GM18861 (cell line): Measurements from ENCODE around the gene PRR35.

Experiments used
- ATAC-seq: cut with Tn5 transposase; IDR thresholded peaks from one replicate; pipeline ENCODE4 v1.9.1; 2021; ENCODE audit not compliant: unreplicated experiment

PRR35 gene

DNA sequence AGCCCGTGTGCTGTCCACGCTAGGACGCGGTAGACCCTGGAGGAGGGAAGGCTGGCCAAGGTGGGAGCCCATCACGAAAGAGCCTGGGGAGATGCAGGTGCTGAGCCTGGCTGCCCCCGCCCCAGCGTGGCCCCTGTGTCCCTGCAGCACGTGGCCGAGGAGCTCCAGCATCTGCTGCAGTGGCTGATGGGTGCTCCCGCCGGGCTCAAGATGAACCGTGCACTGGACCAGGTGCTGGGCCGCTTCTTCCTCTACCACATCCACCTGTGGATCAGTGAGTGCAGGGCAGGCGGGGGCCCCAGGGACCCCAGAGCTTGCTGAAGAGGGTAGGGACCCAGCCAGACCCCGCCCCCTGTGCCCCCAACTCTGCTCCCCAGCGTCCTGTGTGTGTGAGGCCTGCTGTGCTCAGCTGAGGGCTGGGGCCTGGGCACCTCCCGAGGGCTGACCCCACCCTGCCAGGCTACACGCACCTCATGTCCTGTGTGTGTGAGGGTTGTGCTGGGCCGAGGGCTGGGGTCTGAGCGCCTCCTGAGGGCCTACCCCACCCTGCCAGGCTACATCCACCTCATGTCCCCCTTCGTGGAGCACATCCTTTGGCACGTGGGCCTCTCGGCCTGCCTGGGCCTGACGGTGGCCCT, 18.2 kb downstream of the PRR35 start:
- no peak for ATAC-seq

- no peak for ATAC-seq
Measured at GRCh38 chr16:578870-579405, 18.7 kb downstream of the PRR35 start.

- ATAC-seq: no peak
Measured at GRCh38 chr16:580141-580945, 20.1 kb downstream of the PRR35 start.

GRCh38 chr16:580946-581498, 20.8 kb downstream of the PRR35 start:
- ATAC-seq: no peak

DNA sequence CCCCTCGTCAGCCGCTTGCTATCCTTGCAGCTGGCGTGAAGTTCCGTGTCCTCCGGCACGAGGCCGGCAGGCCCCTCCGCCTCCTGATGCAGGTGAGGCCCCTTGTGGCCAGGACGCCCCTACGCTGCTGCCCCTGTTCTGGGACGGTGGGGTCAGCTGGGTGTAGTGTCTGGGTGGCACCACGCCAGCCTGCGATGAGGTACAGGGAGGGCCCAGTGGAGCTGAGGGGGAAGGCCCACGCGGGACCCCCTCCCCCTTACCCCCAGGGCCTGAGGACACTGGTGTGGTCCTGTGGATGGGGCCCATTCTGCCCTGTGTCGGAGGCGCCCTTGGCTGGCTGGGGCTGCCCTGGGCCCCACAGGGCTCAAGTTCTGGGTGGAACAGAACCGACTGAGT, 22.0 kb downstream of the PRR35 start:
- no peak for ATAC-seq

DNA sequence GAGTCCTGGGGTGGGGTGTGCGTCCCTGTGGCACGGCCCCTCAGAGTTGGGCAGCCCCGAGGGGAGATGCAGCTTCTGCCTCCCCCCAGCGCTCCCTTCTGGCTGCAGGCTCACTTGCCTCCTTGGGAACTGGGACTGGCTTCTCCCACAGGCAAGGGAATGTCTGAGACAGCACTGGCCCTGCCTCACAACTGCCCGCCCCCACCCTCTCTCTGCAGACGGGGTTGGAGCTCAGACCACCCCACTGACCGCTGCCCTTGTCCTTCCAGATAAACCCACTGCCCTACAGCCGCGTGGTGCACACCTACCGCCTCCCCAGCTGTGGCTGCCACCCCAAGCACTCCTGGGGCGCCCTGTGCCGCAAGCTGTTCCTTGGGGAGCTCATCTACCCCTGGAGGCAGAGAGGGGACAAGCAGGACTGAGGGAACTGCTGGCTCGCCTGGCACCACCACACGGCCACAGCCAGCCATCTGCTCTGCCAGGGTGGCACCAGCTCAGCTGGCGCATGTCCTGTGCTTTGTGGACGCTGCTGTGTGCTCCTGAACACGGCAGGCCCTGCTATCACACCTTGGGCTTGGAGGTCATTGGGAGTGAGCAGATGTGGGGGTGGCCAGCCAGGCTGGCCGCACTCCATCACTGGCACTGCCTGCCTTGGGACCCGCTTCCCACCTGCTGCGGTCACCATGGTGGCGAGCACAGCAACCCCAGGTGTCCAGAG, 22.6 kb downstream of the PRR35 start:
- no peak for ATAC-seq

GRCh38 chr16:583470-583814, 23.2 kb downstream of the PRR35 start:
- ATAC-seq: no peak

- no peak for ATAC-seq
Measured at GRCh38 chr16:583815-584591, 23.8 kb downstream of the PRR35 start.

GRCh38 chr16:585351-585750, 25.2 kb downstream of the PRR35 start:
- ATAC-seq: no peak

DNA sequence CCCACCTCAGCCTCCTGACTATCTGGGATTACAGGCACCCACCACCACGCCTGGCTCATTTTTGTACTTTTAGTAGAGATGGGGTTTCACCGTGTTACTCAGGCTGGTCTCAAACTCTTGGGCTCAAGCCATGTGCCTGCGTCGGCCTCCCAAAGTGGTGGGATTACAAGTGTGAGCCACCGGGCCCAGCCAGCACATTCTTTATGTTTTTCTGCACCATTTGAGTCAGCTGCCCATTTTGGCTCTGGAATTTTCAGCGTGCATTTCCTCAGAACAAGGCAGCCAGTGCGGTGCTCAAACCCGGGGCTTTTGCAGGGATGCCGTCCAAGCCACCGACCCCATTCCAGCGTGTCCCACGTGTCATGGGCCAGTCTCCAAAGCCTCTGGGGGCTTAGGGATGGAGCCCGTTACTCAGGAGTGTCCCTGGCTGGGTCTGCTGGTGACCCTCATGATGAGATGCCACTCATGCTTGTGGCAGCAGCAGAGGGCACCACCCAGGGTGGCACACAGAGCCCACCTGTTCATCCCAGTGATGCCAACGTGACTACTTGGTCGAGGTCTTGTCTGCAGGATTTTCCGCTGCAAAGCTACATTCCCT, 26.0 kb downstream of the PRR35 start:
- no peak for ATAC-seq

GRCh38 chr16:586645-587590, 26.7 kb downstream of the PRR35 start:
- ATAC-seq: no peak

- ATAC-seq: no peak
Measured at GRCh38 chr16:588639-588888, 28.4 kb downstream of the PRR35 start.

DNA sequence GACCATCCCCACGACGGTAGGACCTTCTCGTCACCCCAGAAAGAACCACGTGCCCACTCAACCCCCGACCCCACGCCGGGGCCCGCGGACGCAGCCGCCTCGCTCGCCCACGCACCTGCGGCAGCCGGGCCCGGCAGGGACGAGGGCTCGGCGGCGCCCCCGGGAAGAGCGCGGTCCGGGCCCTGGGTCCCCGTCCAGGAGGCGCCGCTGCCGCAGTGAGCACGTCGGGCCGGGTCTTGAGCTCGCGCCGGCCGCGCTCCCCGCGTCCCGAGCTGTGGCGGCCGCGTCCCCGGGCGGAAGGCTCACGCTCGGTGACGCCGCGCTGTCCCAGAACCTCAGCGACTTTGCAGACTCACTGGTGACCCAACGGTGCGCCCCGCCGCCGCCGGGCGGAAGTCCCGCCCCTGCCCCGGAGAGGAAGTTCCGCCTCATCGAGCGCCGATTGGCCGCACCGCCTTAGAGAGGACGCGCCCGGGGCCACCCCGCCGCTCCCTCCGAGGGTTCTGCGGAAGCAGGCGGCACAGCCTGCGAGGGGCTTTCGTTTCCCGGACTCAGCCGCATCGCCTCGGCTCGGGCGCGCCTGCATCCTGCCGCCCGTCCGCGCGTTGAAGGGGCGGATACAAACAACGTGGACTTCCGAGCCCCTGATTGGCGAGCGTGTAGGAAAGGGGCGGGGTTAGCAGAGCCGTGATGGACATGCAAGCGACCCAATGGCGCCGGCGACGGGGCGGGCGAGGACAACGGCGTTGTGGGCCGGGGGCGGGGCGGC, 28.9 kb downstream of the PRR35 start:
- ATAC-seq: peak; percentile 59

DNA sequence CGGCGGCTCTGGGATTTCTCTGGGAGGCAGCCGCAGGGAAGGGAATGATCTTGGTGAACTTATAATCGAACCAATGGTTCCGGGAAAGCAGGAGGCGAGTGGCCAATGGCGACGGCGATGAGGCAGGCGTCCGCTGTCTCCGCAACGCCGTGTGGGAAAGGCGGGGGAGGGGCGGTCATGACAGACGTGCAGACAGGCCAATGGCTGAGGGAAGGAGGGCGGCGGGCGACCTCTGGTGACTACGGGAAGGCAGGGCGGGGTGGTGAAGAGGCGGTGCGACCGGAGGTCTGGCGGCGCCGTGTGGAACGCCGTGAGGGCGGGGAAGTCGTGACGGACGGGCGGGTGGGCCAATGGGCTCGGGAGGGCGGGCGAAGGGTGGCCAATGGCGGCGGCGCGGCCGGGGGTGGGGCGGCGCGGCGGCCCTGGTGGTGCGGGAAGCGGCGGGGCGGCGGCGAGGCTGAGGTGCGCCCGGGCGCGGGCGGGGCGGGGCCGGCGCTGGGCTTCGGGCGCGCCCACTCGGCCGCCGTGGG, 29.5 kb downstream of the PRR35 start, which contains the start of gene RAB40C:
TSS of gene RAB40C (plus strand) at position 409 of the 530 bp plus-strand sequence. CDS start 226 bp downstream, outside the sequence.
- ATAC-seq: peak; percentile 49

GRCh38 chr16:590188-590814, 30.1 kb downstream of the PRR35 start:
- no peak for ATAC-seq

DNA sequence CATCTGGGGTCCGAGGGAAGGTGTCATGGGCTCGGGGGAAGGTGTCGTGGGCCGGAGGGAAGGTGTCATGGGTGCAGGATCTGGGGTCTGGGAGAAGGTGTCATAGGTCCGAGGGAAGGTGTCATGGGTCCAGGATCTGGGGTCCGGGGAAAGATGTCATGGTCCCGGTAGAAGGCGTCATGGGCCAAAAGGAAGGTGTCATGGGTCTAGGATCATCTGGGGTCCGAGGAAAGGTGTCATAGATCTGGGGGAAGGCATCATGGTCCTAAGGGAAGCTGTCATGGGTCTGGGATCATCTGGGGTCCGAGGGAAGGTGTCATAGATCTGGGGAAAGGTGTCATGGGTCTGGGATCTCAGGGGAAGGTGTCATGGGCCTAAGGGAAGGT, 30.6 kb downstream of the PRR35 start:
- ATAC-seq: no peak

- ATAC-seq: no peak
Measured at GRCh38 chr16:591231-591630, 31.0 kb downstream of the PRR35 start.
